ENCODE data around the gene NHS. TPM values are rescaled to one million over a fixed set of nuclear protein-coding genes. Genes with fewer than 3 reads are reported as not detected.

Gene NHS
- total RNA-seq, 4 donors from 2014 or later: 0.88 to 9.1 (median 2.5) TPM

GRCh38 chrX:17448188-17448587 lies 73.2 kb downstream of the NHS start:
- TF ChIP-seq, protein P1, sequence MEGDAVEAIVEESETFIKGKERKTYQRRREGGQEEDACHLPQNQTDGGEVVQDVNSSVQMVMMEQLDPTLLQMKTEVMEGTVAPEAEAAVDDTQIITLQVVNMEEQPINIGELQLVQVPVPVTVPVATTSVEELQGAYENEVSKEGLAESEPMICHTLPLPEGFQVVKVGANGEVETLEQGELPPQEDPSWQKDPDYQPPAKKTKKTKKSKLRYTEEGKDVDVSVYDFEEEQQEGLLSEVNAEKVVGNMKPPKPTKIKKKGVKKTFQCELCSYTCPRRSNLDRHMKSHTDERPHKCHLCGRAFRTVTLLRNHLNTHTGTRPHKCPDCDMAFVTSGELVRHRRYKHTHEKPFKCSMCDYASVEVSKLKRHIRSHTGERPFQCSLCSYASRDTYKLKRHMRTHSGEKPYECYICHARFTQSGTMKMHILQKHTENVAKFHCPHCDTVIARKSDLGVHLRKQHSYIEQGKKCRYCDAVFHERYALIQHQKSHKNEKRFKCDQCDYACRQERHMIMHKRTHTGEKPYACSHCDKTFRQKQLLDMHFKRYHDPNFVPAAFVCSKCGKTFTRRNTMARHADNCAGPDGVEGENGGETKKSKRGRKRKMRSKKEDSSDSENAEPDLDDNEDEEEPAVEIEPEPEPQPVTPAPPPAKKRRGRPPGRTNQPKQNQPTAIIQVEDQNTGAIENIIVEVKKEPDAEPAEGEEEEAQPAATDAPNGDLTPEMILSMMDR (IDR thresholded peaks at IDR 0.05): no peak
- no peak for TF ChIP-seq POLR2A (IDR thresholded peaks at IDR 0.05)
- no peak for DNase-seq

GRCh38 chrX:17449866-17450265 lies 74.9 kb downstream of the NHS start:
- Histone ChIP-seq H3K27me3 (no peaks in the 10 kb centered on the region), H3K4me3 (no peak overlapping the region), H3K4me1 (no peaks in the 10 kb centered on the region), H3K27ac (no peak overlapping the region), H3K9me3 (no peaks in the 10 kb centered on the region), H3K36me3 (no peaks in the 10 kb centered on the region)
- TF ChIP-seq POLR2A (IDR thresholded peaks at IDR 0.05): no peak
- TF ChIP-seq, protein P1 (IDR thresholded peaks at IDR 0.05): no peak
- DNase-seq: no peak

More at GRCh38 chrX:17448188-17448587, 73.2 kb downstream of the NHS start:
- Histone ChIP-seq H3K4me1 (no peaks in the 10 kb centered on the region), H3K27me3 (no peaks in the 10 kb centered on the region), H3K9me3 (no peaks in the 10 kb centered on the region), H3K36me3 (no peaks in the 10 kb centered on the region), H3K4me3 (no peak overlapping the region), H3K27ac (no peak overlapping the region)

GRCh38 chrX:17453788-17454187 lies 78.8 kb downstream of the NHS start:
- H3K27ac ChIP-seq: no peak overlapping the region
- no peak overlapping the region for H3K4me3 ChIP-seq
- no peaks in the 10 kb centered on the region for H3K4me1 ChIP-seq
- TF ChIP-seq, protein P1 (IDR thresholded peaks at IDR 0.05): no peak
- TF ChIP-seq POLR2A (IDR thresholded peaks at IDR 0.05): no peak
- no peaks in the 10 kb centered on the region for H3K36me3 ChIP-seq
- H3K27me3 ChIP-seq: no peaks in the 10 kb centered on the region
- H3K9me3 ChIP-seq: no peaks in the 10 kb centered on the region
- DNase-seq: no peak

GRCh38 chrX:17456526-17456925 lies 81.5 kb downstream of the NHS start:
- Histone ChIP-seq H3K27ac (no peak overlapping the region), H3K9me3 (no peaks in the 10 kb centered on the region), H3K36me3 (no peaks in the 10 kb centered on the region), H3K4me1 (no peaks in the 10 kb centered on the region), H3K27me3 (no peaks in the 10 kb centered on the region), H3K4me3 (no peak overlapping the region)
- DNase-seq: no peak
- TF ChIP-seq, protein P1 (IDR thresholded peaks at IDR 0.05): no peak
- no peak for TF ChIP-seq POLR2A (IDR thresholded peaks at IDR 0.05)

DNA sequence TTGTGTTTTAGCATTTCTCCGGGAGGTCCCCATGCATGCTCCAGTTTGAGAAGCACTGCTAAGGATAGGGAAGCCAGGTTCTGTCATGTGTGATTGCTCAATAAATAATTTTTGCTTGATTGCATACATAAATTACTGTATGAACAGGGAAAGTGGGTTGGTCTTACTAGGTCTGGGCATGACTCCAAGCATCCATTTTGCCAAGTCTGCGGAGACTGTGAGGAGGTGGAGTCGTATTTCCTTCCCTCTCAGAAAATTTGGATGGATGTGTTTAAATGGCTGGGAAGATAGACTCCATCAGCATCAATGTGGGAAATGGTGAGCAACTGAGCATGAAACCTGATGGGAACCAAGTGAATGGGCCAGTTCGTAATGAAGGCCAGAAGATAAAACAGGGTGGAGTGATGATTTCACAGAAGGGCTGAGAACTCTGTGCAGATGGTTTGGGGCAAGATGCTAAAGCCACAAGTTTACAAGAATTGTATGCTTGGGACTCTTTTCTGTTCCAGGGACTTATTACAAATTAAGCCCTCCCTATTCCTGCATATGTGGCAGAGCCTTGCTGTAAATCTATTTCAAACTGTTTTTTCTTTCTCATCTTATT lies 84.1 kb downstream of the NHS start:
- Histone ChIP-seq H3K4me1 (no peaks in the 10 kb centered on the region), H3K36me3 (no peaks in the 10 kb centered on the region), H3K4me3 (no peak overlapping the region), H3K9me3 (no peaks in the 10 kb centered on the region), H3K27me3 (no peaks in the 10 kb centered on the region), H3K27ac (no peak overlapping the region)
- TF ChIP-seq, protein P1 (IDR thresholded peaks at IDR 0.05): no peak
- no peak for TF ChIP-seq POLR2A (IDR thresholded peaks at IDR 0.05)
- no peak for DNase-seq

GRCh38 chrX:17459661-17460060 lies 84.7 kb downstream of the NHS start:
- Histone ChIP-seq H3K4me3 (no peak overlapping the region), H3K4me1 (no peaks in the 10 kb centered on the region), H3K36me3 (no peaks in the 10 kb centered on the region), H3K27ac (no peak overlapping the region), H3K27me3 (no peaks in the 10 kb centered on the region), H3K9me3 (no peaks in the 10 kb centered on the region)
- no peak for DNase-seq
- no peak for TF ChIP-seq POLR2A (IDR thresholded peaks at IDR 0.05)
- TF ChIP-seq, protein P1 (IDR thresholded peaks at IDR 0.05): no peak
